HepG2 (cell line): Measurements from ENCODE around the gene TTLL10.

Experiments used
- BHLHE40 ChIP-seq: IDR thresholded peaks from 2 replicates; pipeline ENCODE4 v1.6.1; 2011; ENCODE audit warnings: low read length, improper control_type of control experiment
- CCDC6 ChIP-seq: sonication (generic); formaldehyde crosslinking; IDR thresholded peaks from 2 replicates; pipeline ENCODE4 v1.8.1; 2022; ENCODE audit warnings: mild to moderate bottlenecking, missing genetic modification reagents, moderate library complexity
- GFI1 ChIP-seq: sonication (generic); formaldehyde crosslinking; IDR thresholded peaks from 2 replicates; pipeline ENCODE4 v1.5.0; 2020; ENCODE audit warnings: missing genetic modification reagents, mild to moderate bottlenecking, borderline replicate concordance
- TF ChIP-seq, protein P1 (sequence below): sonication (generic); formaldehyde crosslinking; IDR thresholded peaks from 2 replicates; pipeline ENCODE4 v1.5.0; 2020; ENCODE audit warnings: mild to moderate bottlenecking, missing genetic modification reagents, moderate library complexity

DNA sequence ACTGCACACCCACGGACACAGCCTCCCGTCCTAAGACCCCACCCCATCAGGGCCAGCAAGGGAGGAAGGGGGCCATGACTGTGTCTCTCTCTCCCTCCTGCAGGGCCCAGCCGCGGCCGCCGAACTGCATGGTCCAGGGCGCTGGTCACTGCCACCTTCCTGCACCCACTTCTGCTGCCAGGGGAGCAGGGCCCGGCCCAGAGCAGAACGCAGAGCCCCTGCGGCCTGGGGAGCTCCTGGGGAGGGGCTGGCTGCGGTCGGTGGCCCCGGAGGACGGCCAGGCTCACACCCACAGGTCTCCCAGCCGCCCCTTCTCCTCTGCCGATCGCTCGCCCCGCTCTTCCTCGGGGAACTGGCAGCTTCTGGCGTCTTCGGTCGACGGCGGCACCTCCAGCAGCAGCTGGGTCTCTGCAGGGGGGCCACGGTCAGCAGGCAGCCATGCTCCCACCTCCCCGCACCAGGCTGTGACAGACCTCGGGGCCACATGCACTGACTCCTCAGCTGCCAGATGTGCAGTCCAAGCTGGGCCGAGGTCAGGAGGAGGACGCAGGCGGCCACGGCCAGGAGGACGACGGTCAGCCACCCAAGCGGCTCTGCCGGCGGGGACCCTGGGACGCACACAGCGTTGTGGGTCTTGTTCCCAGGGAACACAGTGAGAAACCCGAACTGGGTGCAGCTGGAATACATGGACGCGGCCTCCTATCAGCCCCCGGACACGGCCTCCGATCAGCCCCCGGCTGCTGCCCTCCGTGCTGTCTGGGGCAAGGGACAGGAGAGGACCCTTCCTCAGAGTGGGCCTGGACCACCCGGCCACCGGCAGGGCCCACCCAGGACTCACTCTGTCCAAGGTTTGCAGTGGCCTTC lies 30.1 kb downstream of the TTLL10 start:
- no peak for TF ChIP-seq GFI1
- TF ChIP-seq, protein P1, sequence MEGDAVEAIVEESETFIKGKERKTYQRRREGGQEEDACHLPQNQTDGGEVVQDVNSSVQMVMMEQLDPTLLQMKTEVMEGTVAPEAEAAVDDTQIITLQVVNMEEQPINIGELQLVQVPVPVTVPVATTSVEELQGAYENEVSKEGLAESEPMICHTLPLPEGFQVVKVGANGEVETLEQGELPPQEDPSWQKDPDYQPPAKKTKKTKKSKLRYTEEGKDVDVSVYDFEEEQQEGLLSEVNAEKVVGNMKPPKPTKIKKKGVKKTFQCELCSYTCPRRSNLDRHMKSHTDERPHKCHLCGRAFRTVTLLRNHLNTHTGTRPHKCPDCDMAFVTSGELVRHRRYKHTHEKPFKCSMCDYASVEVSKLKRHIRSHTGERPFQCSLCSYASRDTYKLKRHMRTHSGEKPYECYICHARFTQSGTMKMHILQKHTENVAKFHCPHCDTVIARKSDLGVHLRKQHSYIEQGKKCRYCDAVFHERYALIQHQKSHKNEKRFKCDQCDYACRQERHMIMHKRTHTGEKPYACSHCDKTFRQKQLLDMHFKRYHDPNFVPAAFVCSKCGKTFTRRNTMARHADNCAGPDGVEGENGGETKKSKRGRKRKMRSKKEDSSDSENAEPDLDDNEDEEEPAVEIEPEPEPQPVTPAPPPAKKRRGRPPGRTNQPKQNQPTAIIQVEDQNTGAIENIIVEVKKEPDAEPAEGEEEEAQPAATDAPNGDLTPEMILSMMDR (CRISPR knock-in tag), result no peak
- TF ChIP-seq CCDC6 (CRISPR knock-in tag), result no peak
- no peak for TF ChIP-seq BHLHE40
